ENCODE measurements around the gene CSKMT.
"Not testable (repeated sequence)": the region's sequence is repeated elsewhere in the genome, so short reads cannot be mapped to it uniquely, and the experiment has no call there.

The CSKMT gene

GRCh38 chr11:62689421-62690183 is 24.5 kb downstream of the CSKMT start, which contains the start of gene LRRN4CL:
TSS of gene LRRN4CL (minus strand) at chr11:62689530. CDS start at chr11:62688508, 1,022 bp downstream.
- no peak for DNase-seq (ENCODE audit: low read depth)

GRCh38 chr11:62693624-62694023 is 28.5 kb downstream of the CSKMT start:
- not testable (repeated sequence) for DNase-seq (ENCODE audit: low read depth)

GRCh38 chr11:62694455-62695167 is 29.5 kb downstream of the CSKMT start:
- peak; percentile 66 for DNase-seq (ENCODE audit: low read depth)

- no peak for DNase-seq (ENCODE audit: low read depth)
Measured at GRCh38 chr11:62702246-62702645, 37.1 kb downstream of the CSKMT start.

GRCh38 chr11:62703921-62704320 is 38.8 kb downstream of the CSKMT start:
- not testable (repeated sequence) for DNase-seq (ENCODE audit: low read depth)

GRCh38 chr11:62705413-62705812 is 40.3 kb downstream of the CSKMT start:
- DNase-seq (ENCODE audit: low read depth): no peak

- peak; percentile 90 for DNase-seq (ENCODE audit: low read depth)
Measured at GRCh38 chr11:62705880-62706849, 41.1 kb downstream of the CSKMT start.

- no peak for DNase-seq (ENCODE audit: low read depth)
Measured at GRCh38 chr11:62706850-62707247, 41.7 kb downstream of the CSKMT start.

- no peak for DNase-seq (ENCODE audit: low read depth)
Measured at GRCh38 chr11:62707277-62707861, 42.3 kb downstream of the CSKMT start, which contains the start of the genes BSCL2 and GNG3. TSS of gene BSCL2 (minus strand) at chr11:62707424. CDS start at chr11:62707195, 229 bp downstream. TSS of gene GNG3 (plus strand) at chr11:62707676. CDS start at chr11:62708296, 620 bp downstream.

- DNase-seq (ENCODE audit: low read depth): no peak
Measured at GRCh38 chr11:62708392-62708791, 43.3 kb downstream of the CSKMT start.

- peak; percentile 30 for DNase-seq (ENCODE audit: low read depth)
Measured at GRCh38 chr11:62708793-62709192, 43.7 kb downstream of the CSKMT start.

- peak; percentile 97 for DNase-seq (ENCODE audit: low read depth)
Measured at GRCh38 chr11:62709247-62710000, 44.3 kb downstream of the CSKMT start.

GRCh38 chr11:62710001-62710345 is 44.9 kb downstream of the CSKMT start:
- DNase-seq (ENCODE audit: low read depth): no peak

GRCh38 chr11:62712276-62712812 is 47.2 kb downstream of the CSKMT start:
- DNase-seq (ENCODE audit: low read depth): no peak

- no peak for DNase-seq (ENCODE audit: low read depth)
Measured at GRCh38 chr11:62712861-62713260, 47.7 kb downstream of the CSKMT start.

- no peak for DNase-seq (ENCODE audit: low read depth)
Measured at GRCh38 chr11:62713343-62713742, 48.2 kb downstream of the CSKMT start.

- no peak for DNase-seq (ENCODE audit: low read depth)
Measured at GRCh38 chr11:62715150-62716130, 50.3 kb downstream of the CSKMT start.

- DNase-seq (ENCODE audit: low read depth): no peak
Measured at GRCh38 chr11:62716206-62716605, 51.1 kb downstream of the CSKMT start.

- no peak for DNase-seq (ENCODE audit: low read depth)
Measured at GRCh38 chr11:62716816-62717215, 51.7 kb downstream of the CSKMT start.

All from stimulated activated CD8-positive, alpha-beta memory T cell treated with anti-CD3 and anti-CD28 coated beads, Interleukin-12 subunit alpha, Interleukin-12 subunit beta, amount 100 ng/mL, for 1 hour (primary cell).